A673 (cell line): Measurements from ENCODE around the gene CDH12. TPM values are rescaled to one million over a fixed set of nuclear protein-coding genes. Genes with fewer than 3 reads are reported as not detected.

Source experiments
- BruUV-seq: library from RNA; stranded (reverse); fragments of 400-500 nt; replicated peaks from 2 replicates; lab custom pipeline; 2021; lab: Mats Ljungman, UMichigan
- CTCF ChIA-PET: fragments of 300-600 bp; sonication (Branson Sonifier 250); formaldehyde crosslinking; loops from one replicate; lab custom pipeline; 2022; ENCODE audit warnings: antibody characterized with exemption; lab: Charles Lee
- POLR2A ChIA-PET: fragments of 300-600 bp; sonication (Branson Sonifier 250); formaldehyde crosslinking; loops from one replicate; lab custom pipeline; 2022; ENCODE audit warnings: antibody characterized with exemption; ENCODE audit not compliant: low non-redundant PET; lab: Charles Lee
- DNase-seq: peaks from one replicate; pipeline ENCODE4 v3.0.0-alpha.2; 2015; ENCODE audit warnings: low spot score
- H3K27ac ChIP-seq: fragments of 200-600 bp; sonication (generic); 2 replicates; pipeline ENCODE4 v1.5.1; 2016; ENCODE audit warnings: mixed run types, low read depth, mild to moderate bottlenecking, mixed read lengths, antibody characterized with exemption, low read length; ENCODE audit not compliant: poor library complexity, severe bottlenecking
- H3K27me3 ChIP-seq: fragments of 200-600 bp; sonication (generic); replicated peaks from 2 replicates; pipeline ENCODE4 v1.6.1; 2017; ENCODE audit warnings: mixed run types, low read depth, mild to moderate bottlenecking, mixed read lengths, antibody characterized with exemption, low read length; ENCODE audit not compliant: insufficient read depth, poor library complexity
- H3K36me3 ChIP-seq: fragments of 200-600 bp; sonication (generic); 2 replicates; pipeline ENCODE4 v1.6.1; 2016; ENCODE audit warnings: mixed run types, mild to moderate bottlenecking, mixed read lengths, antibody characterized with exemption, low read length; ENCODE audit not compliant: insufficient read depth, poor library complexity, severe bottlenecking
- H3K4me1 ChIP-seq: fragments of 200-600 bp; sonication (generic); 2 replicates; pipeline ENCODE4 v1.6.1; 2017; ENCODE audit warnings: mixed run types, mild to moderate bottlenecking, mixed read lengths, antibody characterized with exemption, low read length; ENCODE audit not compliant: insufficient read depth, poor library complexity, severe bottlenecking
- H3K4me3 ChIP-seq: fragments of 200-600 bp; sonication (generic); 2 replicates; pipeline ENCODE4 v1.5.1; 2016; ENCODE audit warnings: low read depth, mixed run types, mild to moderate bottlenecking, mixed read lengths, low read length; ENCODE audit not compliant: poor library complexity, severe bottlenecking
- H3K9me3 ChIP-seq: fragments of 200-600 bp; sonication (generic); 2 replicates; pipeline ENCODE4 v1.6.1; 2016; ENCODE audit warnings: mixed run types, low read depth, mild to moderate bottlenecking, mixed read lengths, antibody characterized with exemption, low read length; ENCODE audit not compliant: poor library complexity, severe bottlenecking
- CTCF ChIP-seq: fragments of 300-800, 200-600 bp; sonication (generic); conservative IDR thresholded peaks from 2 replicates; pipeline ENCODE4 v1.5.1; 2017; ENCODE audit warnings: low read depth, mild to moderate bottlenecking, antibody characterized with exemption, low read length, moderate library complexity, mixed read lengths
- EZH2 ChIP-seq: fragments of 200-600 bp; sonication (generic); IDR thresholded peaks from 2 replicates; pipeline ENCODE4 v1.6.1; 2017; ENCODE audit warnings: borderline replicate concordance, low read depth, mild to moderate bottlenecking, mixed read lengths, antibody characterized with exemption, low read length; ENCODE audit not compliant: poor library complexity, severe bottlenecking
- intact Hi-C: fragments of 100-400 bp; cut with micrococcal nuclease; formaldehyde crosslinking; loops from one replicate; pipeline ENCODE4 v1.10.0; 2022; ENCODE audit not compliant: unreplicated experiment
- total RNA-seq: library from RNA; stranded (reverse); gene quantifications from 2 replicates; pipeline ENCODE4 v1.2.3, GENCODE V29; 2021

CDH12 gene
- total RNA-seq, 1 experiment from 2014 or later = 39.5 TPM

DNA sequence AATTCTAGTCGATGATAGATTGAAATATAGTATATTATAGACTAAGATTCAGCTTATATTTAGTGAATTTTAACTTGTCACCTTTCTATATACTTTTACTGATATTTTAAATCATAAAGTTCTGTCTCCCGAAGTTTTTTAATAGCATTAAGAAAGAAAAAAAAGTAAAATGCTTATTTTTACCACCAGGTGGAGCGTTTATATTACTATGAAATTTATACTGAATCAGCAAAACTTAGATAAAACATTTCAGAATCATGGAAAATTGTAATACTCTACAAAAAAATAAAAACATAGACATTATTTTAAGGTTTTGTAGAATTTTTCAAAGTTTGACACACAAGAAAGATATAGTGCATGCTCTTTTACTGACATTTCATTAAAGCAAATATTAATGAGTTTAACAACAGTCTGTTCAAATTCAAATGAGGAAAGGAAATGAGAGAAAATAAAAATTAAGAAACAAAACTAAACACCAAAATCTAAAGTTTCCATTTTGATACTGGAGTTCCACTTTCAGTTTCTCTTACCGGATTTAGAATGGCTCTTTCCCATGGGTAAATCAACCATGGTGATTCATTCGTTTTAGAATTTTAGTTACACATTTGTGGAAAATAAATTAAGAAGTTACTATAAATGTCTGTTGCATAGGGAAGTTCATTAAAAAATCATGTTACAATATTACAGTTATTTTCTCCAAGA is 1035.3 kb downstream of the CDH12 start:
- peak overlapping the region; percentile 63 for H3K27ac ChIP-seq
- intact Hi-C loops = loop anchor here (1.0 to 10.0 kb wide), 3 partner anchors 62 to 537 kb away; no protein-coding TSS in a partner anchor
- BruUV-seq = TSS peak; percentile 48
- no peaks in the 10 kb centered on the region for H3K27me3 ChIP-seq
- no peaks in the 10 kb centered on the region for H3K36me3 ChIP-seq
- DNase-seq = peak; percentile 65
- ChIA-PET CTCF (no interaction called here), POLR2A (no interaction called here)
- peaks cover 44% of the 10 kb centered on the region for H3K4me1 ChIP-seq
- peak overlapping the region; percentile 13 for H3K4me3 ChIP-seq
- no peak for TF ChIP-seq EZH2
- peak; percentile 64 for TF ChIP-seq CTCF
- no peaks in the 10 kb centered on the region for H3K9me3 ChIP-seq

DNA sequence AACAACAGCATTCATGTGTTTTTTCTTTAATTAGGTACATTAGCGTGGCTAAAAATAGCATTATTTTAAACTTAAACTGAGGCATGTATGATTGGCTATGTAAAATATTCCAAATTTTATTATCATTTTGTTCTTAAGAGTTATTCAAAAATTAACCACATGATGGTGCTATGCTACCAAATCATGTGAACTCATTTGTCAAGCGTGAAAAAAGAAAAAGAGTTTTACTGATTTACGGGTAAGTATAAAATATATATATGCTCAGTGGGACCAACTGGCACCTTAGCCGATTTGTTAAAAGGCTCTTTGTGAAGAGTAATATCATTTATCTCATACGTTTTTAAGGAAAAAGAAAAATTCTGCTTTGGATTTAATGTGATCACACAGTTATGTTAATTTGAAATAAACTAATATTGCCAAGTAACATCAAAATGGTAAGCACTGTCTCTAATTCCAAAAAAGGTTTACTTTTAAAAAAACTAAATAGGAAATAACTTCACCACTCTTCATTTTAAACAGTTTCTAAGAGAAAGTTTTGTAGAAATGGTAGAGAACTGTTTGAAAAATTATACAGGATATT is 1042.3 kb downstream of the CDH12 start:
- CTCF ChIA-PET = no interaction called here
- Histone ChIP-seq H3K4me1 (peaks cover 59% of the 10 kb centered on the region), H3K27me3 (no peaks in the 10 kb centered on the region), H3K9me3 (no peaks in the 10 kb centered on the region), H3K36me3 (no peaks in the 10 kb centered on the region), H3K4me3 (peak overlapping the region; percentile 21), H3K27ac (peak overlapping the region; percentile 32)
- DNase-seq = peak; percentile 77
- TF ChIP-seq EZH2 (no peak), CTCF (peak; percentile 66)
- intact Hi-C loops = loop anchor here (5.0 to 10.0 kb wide), 3 partner anchors 406 to 1331 kb away; no protein-coding TSS in a partner anchor
- POLR2A ChIA-PET = no interaction called here
- no TSS peak for BruUV-seq

GRCh38 chr5:21809611-21810010 is 1043.5 kb downstream of the CDH12 start:
- peaks cover 48% of the 10 kb centered on the region for H3K4me1 ChIP-seq
- no peak for DNase-seq
- ChIA-PET CTCF (no interaction called here), POLR2A (no interaction called here)
- TF ChIP-seq EZH2 (no peak), CTCF (no peak)
- H3K9me3 ChIP-seq = no peaks in the 10 kb centered on the region
- no TSS peak for BruUV-seq
- no peaks in the 10 kb centered on the region for H3K36me3 ChIP-seq
- peak overlapping the region; percentile 28 for H3K27ac ChIP-seq
- H3K4me3 ChIP-seq = no peak overlapping the region
- intact Hi-C loops = loop anchor here (5.0 to 10.0 kb wide), 3 partner anchors 408 to 1333 kb away; no protein-coding TSS in a partner anchor
- no peaks in the 10 kb centered on the region for H3K27me3 ChIP-seq
